GM12874 (cell line): ENCODE results near the gene KRTAP4-5.

ENCODE experiments used
- TF ChIP-seq, protein P1 (sequence below): IDR thresholded peaks from 2 replicates; pipeline ENCODE4 v1.5.1; 2011; ENCODE audit warnings: low read depth, mild to moderate bottlenecking, control low read depth, low read length, moderate library complexity; ENCODE audit not compliant: insufficient read depth

The KRTAP4-5 gene

DNA sequence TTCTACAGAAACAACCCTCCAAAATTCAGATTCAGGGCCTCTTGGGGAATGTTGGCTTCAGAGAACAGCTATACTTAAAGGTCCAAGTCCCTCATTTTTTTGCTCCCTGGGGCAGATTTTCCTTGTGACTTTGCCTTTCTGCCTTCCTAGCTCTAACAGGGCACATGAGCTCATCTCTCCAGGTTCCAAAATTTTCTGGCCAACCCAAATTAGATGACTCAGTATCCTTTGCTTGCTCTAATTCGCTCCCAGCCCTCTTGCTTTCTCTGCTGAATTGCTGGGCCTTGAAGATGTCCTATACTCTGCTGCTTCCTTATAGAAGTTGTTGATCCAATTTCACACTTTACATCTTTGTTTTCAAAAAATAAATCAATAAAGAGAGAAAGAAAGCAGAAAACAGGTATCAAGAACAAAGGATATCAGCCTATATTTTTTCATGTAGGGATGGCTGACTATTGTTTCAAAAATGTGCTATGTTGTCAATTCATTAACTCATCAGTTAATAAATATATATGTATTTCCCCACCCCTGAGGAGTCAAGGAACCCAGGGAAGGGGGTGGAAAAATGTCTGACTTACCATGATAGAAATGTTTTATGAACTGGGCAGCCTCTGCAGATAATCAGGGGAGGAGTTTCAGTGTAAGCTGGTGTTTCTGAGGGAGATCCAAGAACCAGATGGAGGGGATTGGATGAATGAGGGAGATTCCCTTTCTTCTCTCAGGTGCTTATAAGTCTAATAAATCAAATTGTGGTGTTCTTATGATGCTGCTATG, 29.4 kb upstream of the KRTAP4-5 start:
- TF ChIP-seq, protein P1, sequence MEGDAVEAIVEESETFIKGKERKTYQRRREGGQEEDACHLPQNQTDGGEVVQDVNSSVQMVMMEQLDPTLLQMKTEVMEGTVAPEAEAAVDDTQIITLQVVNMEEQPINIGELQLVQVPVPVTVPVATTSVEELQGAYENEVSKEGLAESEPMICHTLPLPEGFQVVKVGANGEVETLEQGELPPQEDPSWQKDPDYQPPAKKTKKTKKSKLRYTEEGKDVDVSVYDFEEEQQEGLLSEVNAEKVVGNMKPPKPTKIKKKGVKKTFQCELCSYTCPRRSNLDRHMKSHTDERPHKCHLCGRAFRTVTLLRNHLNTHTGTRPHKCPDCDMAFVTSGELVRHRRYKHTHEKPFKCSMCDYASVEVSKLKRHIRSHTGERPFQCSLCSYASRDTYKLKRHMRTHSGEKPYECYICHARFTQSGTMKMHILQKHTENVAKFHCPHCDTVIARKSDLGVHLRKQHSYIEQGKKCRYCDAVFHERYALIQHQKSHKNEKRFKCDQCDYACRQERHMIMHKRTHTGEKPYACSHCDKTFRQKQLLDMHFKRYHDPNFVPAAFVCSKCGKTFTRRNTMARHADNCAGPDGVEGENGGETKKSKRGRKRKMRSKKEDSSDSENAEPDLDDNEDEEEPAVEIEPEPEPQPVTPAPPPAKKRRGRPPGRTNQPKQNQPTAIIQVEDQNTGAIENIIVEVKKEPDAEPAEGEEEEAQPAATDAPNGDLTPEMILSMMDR = no peak

DNA sequence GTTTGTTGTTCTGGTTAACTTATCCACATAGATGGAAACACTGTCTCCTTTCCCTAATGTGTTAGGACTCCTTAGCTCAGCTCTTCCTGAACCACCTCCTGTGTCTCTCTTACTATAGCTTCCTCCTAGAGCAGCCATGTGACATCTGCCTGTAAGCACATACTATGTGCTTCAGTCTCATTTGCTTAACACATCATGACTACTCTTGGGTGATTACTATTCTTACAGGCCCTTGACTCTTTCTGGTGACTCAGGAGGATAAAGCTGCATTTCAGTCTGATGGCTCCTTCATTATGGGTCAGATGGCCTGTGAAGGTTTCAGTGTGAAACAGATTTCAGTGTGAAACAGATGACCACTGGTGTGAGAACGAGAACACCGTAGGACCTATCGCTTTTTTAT, 28.7 kb upstream of the KRTAP4-5 start:
- TF ChIP-seq, protein P1 = no peak

DNA sequence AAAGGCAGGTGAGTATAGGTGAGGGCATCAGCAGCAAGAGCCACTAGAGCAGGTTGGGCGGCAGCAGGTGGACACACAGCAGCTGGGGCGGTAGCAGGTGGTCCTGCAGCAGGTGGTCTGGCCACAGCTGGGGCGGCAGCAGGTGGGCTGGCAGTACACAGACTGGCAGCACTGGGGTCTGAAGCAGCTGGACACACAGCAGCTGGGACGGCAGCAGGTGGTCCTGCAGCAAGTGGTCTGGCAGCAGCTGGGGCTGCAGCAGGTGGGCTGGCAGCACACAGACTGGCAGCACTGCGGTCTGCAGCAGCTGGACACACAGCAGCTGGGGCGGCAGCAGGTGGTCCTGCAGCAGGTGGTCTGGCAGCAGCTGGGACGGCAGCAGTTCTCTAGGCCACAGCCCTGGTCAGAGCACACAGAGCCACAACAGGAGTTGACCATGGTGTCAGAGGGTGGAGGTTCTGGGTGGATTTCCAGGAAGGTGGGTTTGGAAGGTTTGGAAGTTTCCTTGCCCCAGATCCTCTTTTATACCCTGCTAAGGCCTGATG, 28.2 kb upstream of the KRTAP4-5 start, which contains the start of gene KRTAP4-2:
KRTAP4-2 (minus strand) TSS at position 495 of the 545 bp plus-strand sequence; CDS start at position 438, 57 bp downstream.
- TF ChIP-seq, protein P1 = no peak

DNA sequence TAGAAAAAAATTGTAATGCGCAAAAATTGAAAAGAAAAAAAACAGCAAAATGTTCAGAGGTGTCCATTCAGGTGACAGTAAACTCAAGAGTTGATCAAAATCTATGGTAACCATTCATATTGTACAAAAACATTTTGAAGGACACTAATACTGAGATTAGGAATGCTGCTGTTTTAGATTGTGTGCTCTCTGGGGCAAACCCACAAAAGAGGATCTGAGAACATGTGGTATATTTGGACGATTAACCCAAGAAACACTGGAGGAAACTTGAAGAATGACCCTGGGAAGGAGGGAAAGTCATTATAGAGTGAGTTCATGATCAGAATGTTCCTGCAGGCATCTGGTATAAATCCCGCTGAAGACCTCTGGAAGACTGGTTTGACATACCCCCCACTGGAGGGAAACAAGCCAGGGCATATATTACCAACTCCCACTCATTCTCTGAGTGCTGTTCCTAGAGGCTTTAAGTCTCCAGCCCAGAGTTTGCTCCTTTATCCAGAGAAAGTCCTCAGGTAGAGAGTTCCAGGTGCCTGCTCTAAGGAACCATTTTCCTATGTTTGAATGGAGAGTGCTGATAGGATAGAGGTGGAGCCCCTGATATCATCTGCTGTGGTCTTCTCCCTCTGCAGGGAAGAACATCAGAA, 27.2 kb upstream of the KRTAP4-5 start:
- TF ChIP-seq, protein P1 = no peak

DNA sequence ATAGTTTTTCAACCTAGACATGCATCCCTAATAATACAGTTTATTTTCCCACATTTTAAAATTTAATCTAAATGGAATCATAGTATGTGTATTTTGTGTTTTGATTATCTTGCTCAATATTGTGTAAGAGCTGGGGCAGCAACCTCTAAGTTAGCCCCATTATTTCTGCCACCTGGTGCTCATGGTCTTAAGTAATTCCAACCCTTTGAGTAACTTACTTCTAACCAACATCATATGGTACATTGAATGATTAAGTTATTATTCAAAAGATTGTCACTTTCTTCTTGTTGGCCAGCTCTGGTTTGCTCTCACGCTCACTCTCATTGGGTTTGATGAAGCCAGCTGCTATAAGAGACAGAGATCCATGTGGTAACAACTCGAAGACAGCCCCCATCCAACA, 22.3 kb upstream of the KRTAP4-5 start:
- TF ChIP-seq, protein P1 = no peak

DNA sequence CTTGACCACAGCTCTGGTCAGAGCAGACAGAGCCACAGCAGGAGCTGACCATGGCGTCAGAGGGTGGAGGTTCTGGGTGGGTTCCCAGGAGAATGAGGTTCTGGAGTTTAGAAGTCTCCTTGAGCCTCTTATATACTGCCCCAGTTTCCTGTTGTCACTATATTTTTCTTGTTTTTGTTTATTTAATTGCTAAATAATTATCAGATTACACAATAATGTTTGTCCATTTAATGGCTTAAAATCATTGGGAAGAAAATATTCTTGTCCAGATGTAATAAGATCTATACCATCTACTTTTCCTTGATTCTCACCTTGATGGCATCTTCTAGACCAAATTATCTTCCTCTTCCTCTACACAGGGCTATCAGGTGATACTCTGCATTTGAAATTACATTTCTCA, 18.5 kb upstream of the KRTAP4-5 start, which contains the start of gene KRTAP4-3:
KRTAP4-3 (minus strand) TSS at position 101 of the 400 bp plus-strand sequence; CDS start at position 52, 49 bp downstream.
- TF ChIP-seq, protein P1 = no peak

DNA sequence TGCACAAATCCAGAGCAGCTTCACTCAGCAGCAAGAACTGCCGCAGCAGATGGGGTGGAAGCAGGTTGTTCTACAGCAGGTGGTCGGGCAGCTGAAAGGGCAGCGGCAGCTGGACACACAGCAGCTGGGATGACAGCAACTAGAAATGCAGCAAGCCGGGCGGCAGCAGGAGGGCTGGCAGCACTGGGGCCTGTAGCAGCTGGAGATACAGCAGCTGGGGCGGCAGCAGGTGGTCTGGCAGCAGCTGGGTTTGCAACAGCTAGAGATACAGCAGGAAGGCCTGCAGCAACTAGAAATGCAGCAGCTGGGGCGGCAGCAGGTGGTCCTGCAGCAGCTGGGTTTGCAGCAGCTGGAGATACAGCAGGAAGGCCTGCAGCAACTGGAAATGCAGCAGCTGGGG, 17.9 kb upstream of the KRTAP4-5 start:
- TF ChIP-seq, protein P1 = no peak
